Measurements from ENCODE around the gene SNTG2.

SNTG2 gene

DNA sequence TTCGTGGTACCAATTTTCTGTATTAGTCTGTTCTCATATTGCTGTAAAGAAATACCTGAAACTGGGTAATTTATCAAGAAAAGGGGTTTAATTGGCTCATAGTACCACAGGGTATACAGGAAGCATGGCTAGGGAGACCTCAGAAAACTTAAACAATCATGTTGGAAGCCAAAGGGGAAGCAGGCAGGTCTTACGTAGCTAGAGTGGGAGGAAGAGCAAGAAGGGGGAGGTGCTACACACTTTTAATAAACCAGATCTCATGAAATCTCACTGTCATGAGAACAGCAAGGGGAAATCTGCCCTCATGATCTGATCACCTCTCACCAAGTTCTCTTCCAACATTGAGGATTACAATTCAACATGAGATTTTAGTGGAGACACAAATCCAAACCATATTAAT is 235.8 kb downstream of the SNTG2 start:
- no peaks in the 10 kb centered on the region for H3K27me3 ChIP-seq (ENCODE audit: control insufficient read depth, insufficient read depth, low read length)
- no peaks in the 10 kb centered on the region for H3K4me1 ChIP-seq (ENCODE audit: control insufficient read depth, insufficient read depth, low read length)
- H3K36me3 ChIP-seq (ENCODE audit: control insufficient read depth, insufficient read depth, low read length): no peaks in the 10 kb centered on the region
- no peak overlapping the region for H3K9ac ChIP-seq (ENCODE audit: low read length)
- no peak overlapping the region for H3K4me3 ChIP-seq (ENCODE audit: low read length)
- H3K27ac ChIP-seq (ENCODE audit: low read depth, low read length): no peak overlapping the region

GRCh38 chr2:1187189-1187588 is 236.5 kb downstream of the SNTG2 start:
- no peak overlapping the region for H3K4me3 ChIP-seq (ENCODE audit: low read length)
- no peak overlapping the region for H3K9ac ChIP-seq (ENCODE audit: low read length)
- H3K27me3 ChIP-seq (ENCODE audit: control insufficient read depth, insufficient read depth, low read length): no peaks in the 10 kb centered on the region
- no peaks in the 10 kb centered on the region for H3K4me1 ChIP-seq (ENCODE audit: control insufficient read depth, insufficient read depth, low read length)
- H3K36me3 ChIP-seq (ENCODE audit: control insufficient read depth, insufficient read depth, low read length): no peaks in the 10 kb centered on the region
- H3K27ac ChIP-seq (ENCODE audit: low read depth, low read length): no peak overlapping the region

DNA sequence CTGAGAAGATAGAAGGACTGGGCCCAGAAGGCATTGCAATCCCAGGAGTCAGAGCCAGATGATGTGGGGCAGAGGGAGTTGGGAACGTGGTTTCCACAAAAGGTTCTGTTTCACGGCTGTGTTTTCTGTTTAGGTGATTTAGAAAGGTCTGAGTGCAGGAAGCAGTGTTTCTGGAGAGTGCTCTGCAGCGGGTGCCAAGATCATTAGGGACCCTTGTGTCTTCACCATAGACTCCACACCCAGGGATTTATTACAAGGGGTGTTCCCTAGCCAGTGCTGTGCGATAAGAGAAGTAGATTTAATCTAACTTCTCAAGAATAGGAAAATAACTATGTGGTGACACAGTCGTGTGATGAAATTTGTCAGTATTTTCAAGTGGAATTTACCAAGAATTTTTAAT is 241.5 kb downstream of the SNTG2 start:
- H3K4me1 ChIP-seq (ENCODE audit: control insufficient read depth, insufficient read depth, low read length): no peaks in the 10 kb centered on the region
- H3K27ac ChIP-seq (ENCODE audit: low read depth, low read length): no peak overlapping the region
- no peak overlapping the region for H3K9ac ChIP-seq (ENCODE audit: low read length)
- H3K4me3 ChIP-seq (ENCODE audit: low read length): no peak overlapping the region
- H3K36me3 ChIP-seq (ENCODE audit: control insufficient read depth, insufficient read depth, low read length): no peaks in the 10 kb centered on the region
- H3K27me3 ChIP-seq (ENCODE audit: control insufficient read depth, insufficient read depth, low read length): no peaks in the 10 kb centered on the region

- no peak overlapping the region for H3K9ac ChIP-seq (ENCODE audit: low read length)
- H3K4me1 ChIP-seq (ENCODE audit: control insufficient read depth, insufficient read depth, low read length): no peaks in the 10 kb centered on the region
- no peaks in the 10 kb centered on the region for H3K36me3 ChIP-seq (ENCODE audit: control insufficient read depth, insufficient read depth, low read length)
- H3K4me3 ChIP-seq (ENCODE audit: low read length): no peak overlapping the region
- H3K27ac ChIP-seq (ENCODE audit: low read depth, low read length): no peak overlapping the region
- H3K27me3 ChIP-seq (ENCODE audit: control insufficient read depth, insufficient read depth, low read length): no peaks in the 10 kb centered on the region
Observed at GRCh38 chr2:1193801-1194200, 243.2 kb downstream of the SNTG2 start.

- no peak overlapping the region for H3K4me3 ChIP-seq (ENCODE audit: low read length)
- no peak overlapping the region for H3K27ac ChIP-seq (ENCODE audit: low read depth, low read length)
Observed at GRCh38 chr2:1203772-1204171, 253.1 kb downstream of the SNTG2 start.

GRCh38 chr2:1205853-1206252 is 255.2 kb downstream of the SNTG2 start:
- Histone ChIP-seq H3K9ac (ENCODE audit: low read length) (no peak overlapping the region), H3K36me3 (ENCODE audit: control insufficient read depth, insufficient read depth, low read length) (no peaks in the 10 kb centered on the region), H3K27ac (ENCODE audit: low read depth, low read length) (no peak overlapping the region), H3K4me3 (ENCODE audit: low read length) (no peak overlapping the region), H3K4me1 (ENCODE audit: control insufficient read depth, insufficient read depth, low read length) (no peaks in the 10 kb centered on the region), H3K27me3 (ENCODE audit: control insufficient read depth, insufficient read depth, low read length) (no peaks in the 10 kb centered on the region)

More at GRCh38 chr2:1203772-1204171, 253.1 kb downstream of the SNTG2 start:
- H3K36me3 ChIP-seq (ENCODE audit: control insufficient read depth, insufficient read depth, low read length): no peaks in the 10 kb centered on the region
- no peak overlapping the region for H3K9ac ChIP-seq (ENCODE audit: low read length)
- H3K4me1 ChIP-seq (ENCODE audit: control insufficient read depth, insufficient read depth, low read length): no peaks in the 10 kb centered on the region
- no peaks in the 10 kb centered on the region for H3K27me3 ChIP-seq (ENCODE audit: control insufficient read depth, insufficient read depth, low read length)

DNA sequence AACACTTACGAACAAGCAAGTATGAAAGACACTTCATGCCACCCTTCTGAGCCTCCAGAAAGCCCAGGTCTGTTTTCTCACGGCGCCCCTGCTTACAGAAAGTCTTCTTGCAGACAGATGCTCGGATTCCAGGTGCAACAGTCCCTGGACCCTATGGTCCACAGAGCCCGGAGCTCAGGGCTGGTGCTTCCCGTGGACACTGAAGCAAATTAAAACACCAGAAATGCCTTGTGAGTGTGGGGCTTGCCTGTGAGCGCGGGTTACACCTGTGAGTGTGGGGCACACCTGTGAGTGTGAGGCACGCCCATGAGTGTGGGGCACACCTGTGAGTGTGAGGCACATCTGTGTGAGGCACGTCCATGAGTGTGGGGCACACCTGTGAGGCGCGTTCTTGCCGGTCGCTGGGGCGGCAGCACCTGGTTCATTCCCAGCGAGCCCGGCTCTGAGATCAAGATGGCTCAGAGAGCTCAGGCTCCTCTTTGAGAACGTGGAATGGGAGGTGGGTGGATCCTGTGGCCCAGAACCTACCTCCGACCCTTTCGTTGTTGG is 257.4 kb downstream of the SNTG2 start:
- H3K4me3 ChIP-seq (ENCODE audit: low read length): no peak overlapping the region
- no peak overlapping the region for H3K27ac ChIP-seq (ENCODE audit: low read depth, low read length)
- no peaks in the 10 kb centered on the region for H3K27me3 ChIP-seq (ENCODE audit: control insufficient read depth, insufficient read depth, low read length)
- H3K36me3 ChIP-seq (ENCODE audit: control insufficient read depth, insufficient read depth, low read length): no peaks in the 10 kb centered on the region
- H3K4me1 ChIP-seq (ENCODE audit: control insufficient read depth, insufficient read depth, low read length): no peaks in the 10 kb centered on the region
- no peak overlapping the region for H3K9ac ChIP-seq (ENCODE audit: low read length)

DNA sequence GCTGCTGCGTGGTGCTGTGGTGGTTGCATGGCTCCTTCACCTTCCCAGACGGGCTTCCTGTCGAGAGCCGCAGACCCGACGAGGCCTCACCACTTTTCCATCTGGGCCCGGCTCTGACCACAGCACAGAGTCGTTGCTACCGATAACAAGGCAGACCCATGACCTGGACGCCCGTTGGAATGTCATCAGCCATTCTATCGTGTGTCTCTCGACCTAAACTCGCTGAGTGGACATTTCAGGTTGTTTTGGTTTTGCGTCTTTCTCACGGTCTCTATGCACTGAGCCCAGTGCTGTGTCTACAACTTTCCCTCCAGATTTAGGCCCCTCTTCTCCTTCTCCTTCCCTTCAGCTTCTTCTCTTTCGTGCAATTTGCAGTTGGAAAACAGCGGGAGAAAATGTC is 257.9 kb downstream of the SNTG2 start:
- no peak overlapping the region for H3K9ac ChIP-seq (ENCODE audit: low read length)
- H3K36me3 ChIP-seq (ENCODE audit: control insufficient read depth, insufficient read depth, low read length): no peaks in the 10 kb centered on the region
- H3K4me3 ChIP-seq (ENCODE audit: low read length): no peak overlapping the region
- H3K4me1 ChIP-seq (ENCODE audit: control insufficient read depth, insufficient read depth, low read length): no peaks in the 10 kb centered on the region
- H3K27ac ChIP-seq (ENCODE audit: low read depth, low read length): no peak overlapping the region
- no peaks in the 10 kb centered on the region for H3K27me3 ChIP-seq (ENCODE audit: control insufficient read depth, insufficient read depth, low read length)

DNA sequence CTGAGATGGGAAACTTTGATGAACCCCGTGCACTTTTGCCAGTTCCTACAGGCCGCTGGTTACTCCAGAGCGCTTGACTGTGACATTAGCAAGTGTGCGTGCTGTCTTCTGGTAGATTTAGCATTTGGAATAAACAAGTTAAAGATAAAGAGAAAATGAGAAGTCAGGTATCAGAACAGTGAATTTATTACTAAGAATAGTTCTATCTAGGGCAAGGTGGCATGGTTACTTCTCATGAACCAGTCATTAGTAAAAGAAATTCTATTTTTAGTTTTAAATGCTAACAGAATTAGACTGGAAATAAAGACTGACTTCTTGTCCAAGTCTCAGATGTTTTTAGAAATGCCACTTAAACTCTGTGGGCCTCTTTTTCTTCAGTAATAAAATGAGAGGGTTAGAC is 258.6 kb downstream of the SNTG2 start:
- Histone ChIP-seq H3K27me3 (ENCODE audit: control insufficient read depth, insufficient read depth, low read length) (no peaks in the 10 kb centered on the region), H3K9ac (ENCODE audit: low read length) (no peak overlapping the region), H3K36me3 (ENCODE audit: control insufficient read depth, insufficient read depth, low read length) (no peaks in the 10 kb centered on the region), H3K4me3 (ENCODE audit: low read length) (no peak overlapping the region), H3K4me1 (ENCODE audit: control insufficient read depth, insufficient read depth, low read length) (no peaks in the 10 kb centered on the region), H3K27ac (ENCODE audit: low read depth, low read length) (no peak overlapping the region)

DNA sequence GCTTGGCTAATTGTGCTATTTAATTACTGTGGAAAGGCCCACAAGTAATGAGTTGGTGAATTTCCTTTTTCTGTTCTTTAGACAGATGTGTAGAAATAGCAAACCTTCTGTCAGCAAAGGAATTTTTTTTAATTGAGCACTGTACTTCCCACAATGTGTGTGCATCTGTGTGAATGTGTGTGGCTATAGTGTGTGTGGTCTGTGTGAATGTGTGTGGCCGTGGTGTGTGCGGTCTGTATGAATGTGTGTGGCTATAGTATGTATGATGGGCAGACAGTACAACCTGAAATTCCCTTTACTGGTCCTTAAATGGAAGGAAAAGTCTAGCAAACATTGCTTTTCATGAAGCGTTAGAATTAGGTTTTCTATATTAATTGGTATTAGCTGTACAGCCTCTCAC is 259.1 kb downstream of the SNTG2 start:
- H3K9ac ChIP-seq (ENCODE audit: low read length): no peak overlapping the region
- no peaks in the 10 kb centered on the region for H3K4me1 ChIP-seq (ENCODE audit: control insufficient read depth, insufficient read depth, low read length)
- no peak overlapping the region for H3K27ac ChIP-seq (ENCODE audit: low read depth, low read length)
- no peaks in the 10 kb centered on the region for H3K36me3 ChIP-seq (ENCODE audit: control insufficient read depth, insufficient read depth, low read length)
- H3K27me3 ChIP-seq (ENCODE audit: control insufficient read depth, insufficient read depth, low read length): no peaks in the 10 kb centered on the region
- no peak overlapping the region for H3K4me3 ChIP-seq (ENCODE audit: low read length)

DNA sequence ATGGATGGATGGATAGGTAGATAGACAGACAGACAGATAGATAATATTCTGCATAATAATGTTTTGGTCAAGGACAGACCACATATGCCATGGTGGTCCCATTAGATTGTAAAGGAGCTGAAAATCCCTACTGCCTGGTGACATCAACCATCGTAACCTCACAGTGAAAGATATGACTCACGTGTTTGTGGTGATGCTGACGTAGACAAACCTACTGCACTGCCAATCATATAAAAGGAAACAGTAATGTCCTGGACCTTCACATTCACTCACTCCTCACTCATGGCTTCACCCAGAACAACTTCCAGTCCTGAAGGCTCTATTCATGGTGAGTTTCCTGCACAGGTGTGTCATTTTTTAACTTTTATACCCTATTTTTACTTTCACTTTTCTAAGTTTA is 259.7 kb downstream of the SNTG2 start:
- H3K36me3 ChIP-seq (ENCODE audit: control insufficient read depth, insufficient read depth, low read length): no peaks in the 10 kb centered on the region

GRCh38 chr2:1219901-1220573 is 269.4 kb downstream of the SNTG2 start:
- H3K4me3 ChIP-seq (ENCODE audit: low read length): no peak overlapping the region
- H3K36me3 ChIP-seq (ENCODE audit: control insufficient read depth, insufficient read depth, low read length): no peaks in the 10 kb centered on the region
- no peaks in the 10 kb centered on the region for H3K4me1 ChIP-seq (ENCODE audit: control insufficient read depth, insufficient read depth, low read length)
- H3K27me3 ChIP-seq (ENCODE audit: control insufficient read depth, insufficient read depth, low read length): no peaks in the 10 kb centered on the region
- H3K9ac ChIP-seq (ENCODE audit: low read length): no peak overlapping the region
- no peak overlapping the region for H3K27ac ChIP-seq (ENCODE audit: low read depth, low read length)

More for the DNA sequence above, 259.7 kb downstream of the SNTG2 start:
- Histone ChIP-seq H3K27me3 (ENCODE audit: control insufficient read depth, insufficient read depth, low read length) (no peaks in the 10 kb centered on the region), H3K4me3 (ENCODE audit: low read length) (no peak overlapping the region), H3K27ac (ENCODE audit: low read depth, low read length) (no peak overlapping the region), H3K9ac (ENCODE audit: low read length) (no peak overlapping the region), H3K4me1 (ENCODE audit: control insufficient read depth, insufficient read depth, low read length) (no peaks in the 10 kb centered on the region)

- no peaks in the 10 kb centered on the region for H3K27me3 ChIP-seq (ENCODE audit: control insufficient read depth, insufficient read depth, low read length)
- no peak overlapping the region for H3K9ac ChIP-seq (ENCODE audit: low read length)
- no peaks in the 10 kb centered on the region for H3K4me1 ChIP-seq (ENCODE audit: control insufficient read depth, insufficient read depth, low read length)
- no peak overlapping the region for H3K27ac ChIP-seq (ENCODE audit: low read depth, low read length)
- no peaks in the 10 kb centered on the region for H3K36me3 ChIP-seq (ENCODE audit: control insufficient read depth, insufficient read depth, low read length)
- H3K4me3 ChIP-seq (ENCODE audit: low read length): no peak overlapping the region
Observed at GRCh38 chr2:1222056-1222455, 271.4 kb downstream of the SNTG2 start.

Measured in rectal smooth muscle tissue (tissue), 1 donor.